ENCODE results near the gene CNTNAP2. TPM values are rescaled to one million over a fixed set of nuclear protein-coding genes. Genes with fewer than 3 reads are reported as not detected.

CNTNAP2 gene
- total RNA-seq, 1 experiment from 2014 or later, result 64.5 TPM

DNA sequence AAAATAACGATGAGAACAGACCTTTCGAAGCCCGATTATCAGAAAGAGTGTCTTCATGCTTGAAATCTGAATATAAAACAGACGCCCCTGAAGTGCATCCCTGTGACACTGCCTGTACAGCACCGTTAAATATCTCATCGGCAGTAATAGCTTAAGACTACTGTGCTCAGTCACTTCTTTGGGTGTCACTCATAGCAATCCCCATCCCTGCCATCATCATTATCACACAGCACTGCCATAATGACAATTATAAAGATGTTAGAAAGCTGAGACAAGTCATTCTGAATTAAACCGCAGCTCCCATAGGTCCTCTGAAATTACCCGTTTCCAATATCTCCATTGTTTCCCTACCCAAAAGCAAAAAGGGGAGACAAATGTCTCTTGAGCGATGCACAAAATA, 1906.2 kb downstream of the CNTNAP2 start:
- Histone ChIP-seq H3K4me1 (ENCODE audit: insufficient read depth, low read length) (peaks cover 3% of the 10 kb centered on the region; the same call in 1 of the 2 replicates), H3K4ac (ENCODE audit: low read depth, low read length) (no peak overlapping the region), H3K27ac (ENCODE audit: insufficient read length, low read depth, low read length) (no peak overlapping the region), H2AK5ac (ENCODE audit: insufficient read length, low read length) (no peak overlapping the region), H3T11ph (ENCODE audit: low read length) (no peak overlapping the region), H3K9ac (ENCODE audit: extremely low read depth, insufficient read length, low read length) (no peak overlapping the region), H2BK12ac (ENCODE audit: insufficient read length, low read depth, low read length) (no peak overlapping the region), H3K4me2 (ENCODE audit: insufficient read depth, insufficient read length, low read length) (no peak overlapping the region), H3K23me2 (ENCODE audit: insufficient read length, low read depth, low read length, poor library complexity, severe bottlenecking) (no peaks in the 10 kb centered on the region), H3K79me2 (ENCODE audit: insufficient read depth, low read length) (no peaks in the 10 kb centered on the region), H3K9me3 (ENCODE audit: control insufficient read depth, low read depth, low read length) (no peaks in the 10 kb centered on the region), H3K56ac (ENCODE audit: insufficient read length, low read depth, low read length) (no peak overlapping the region), H4K8ac (replicated peaks; ENCODE audit: insufficient read length, low read depth, low read length) (no peak overlapping the region), H3K79me1 (ENCODE audit: insufficient read depth, low read depth, low read length, poor library complexity, severe bottlenecking) (no peaks in the 10 kb centered on the region), H4K5ac (ENCODE audit: insufficient read length, low read depth, low read length) (no peak overlapping the region), H3K27me3 (ENCODE audit: insufficient read depth, low read length) (no peaks in the 10 kb centered on the region; the same call in 1 of the 2 replicates), H2AFZ (ENCODE audit: low read length) (no peak overlapping the region), H4K91ac (ENCODE audit: insufficient read length, low read depth, low read length) (no peak overlapping the region), H3K23ac (ENCODE audit: insufficient read length, low read depth, low read length) (no peak overlapping the region), H2BK20ac (ENCODE audit: low read depth, low read length, poor library complexity, severe bottlenecking) (no peak overlapping the region), H2BK5ac (ENCODE audit: insufficient read length, low read length) (no peak overlapping the region), H2BK15ac (ENCODE audit: low read depth, low read length) (no peak overlapping the region), H2BK120ac (ENCODE audit: low read depth, low read length, poor library complexity, severe bottlenecking) (no peak overlapping the region), H3K18ac (ENCODE audit: insufficient read length, low read depth, low read length) (no peak overlapping the region), H3K14ac (ENCODE audit: insufficient read depth, low read length) (no peak overlapping the region), H4K20me1 (ENCODE audit: control insufficient read depth, insufficient read depth, insufficient read length) (no peaks in the 10 kb centered on the region)
- no peak for DNase-seq
- Mint-ChIP-seq H3K36me3 (ENCODE audit: insufficient read depth in 1 of 3, low read depth in 3 of 3) (peaks cover 0 to 11% (median 4%) of the 10 kb centered on the region in 3 experiments; a peak in 3 of 7 replicates), H3K27ac (peak overlapping the region in 1 of 3 experiments; percentile 32; a peak in 2 of 7 replicates), H3K27me3 (ENCODE audit: low read depth) (peaks cover 92% of the 10 kb centered on the region), H3K9me3 (peaks cover 4 to 13% of the 10 kb centered on the region in 2 experiments), H3K4me3 (no peak overlapping the region), H3K4me1 (peaks cover 31% of the 10 kb centered on the region in 2 experiments)
- no CpG with 5 or more reads among the region's 9 CpGs for WGBS (ENCODE audit: extremely low coverage, insufficient read length, low lambda C conversion rate)
- no peak for TF ChIP-seq CTCF (conservative IDR thresholded peaks at IDR 0.05)
